ENCODE data around the gene SPATA21.

DNA sequence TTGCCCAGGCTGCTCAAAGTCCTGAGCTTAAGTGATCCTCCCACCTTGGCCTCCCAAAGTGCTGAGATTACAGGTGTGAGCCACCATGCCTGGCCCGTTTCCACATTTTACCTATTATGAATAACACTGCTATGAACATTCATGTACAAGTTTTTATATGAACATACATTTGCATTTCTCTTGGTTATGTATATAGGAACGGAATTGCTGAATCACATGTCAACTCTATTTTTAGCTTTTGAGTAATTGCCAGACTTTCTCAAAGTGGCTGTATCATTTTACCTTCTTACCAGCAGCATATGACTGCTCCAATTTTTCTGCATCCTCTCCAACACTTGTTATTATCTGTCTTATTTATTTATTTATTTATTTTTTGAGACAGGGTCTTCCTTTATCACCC lies 2.7 kb downstream of the SPATA21 start:
- TF ChIP-seq EZH2 (IDR thresholded peaks at IDR 0.05; ENCODE audit: insufficient read depth, poor library complexity, severe bottlenecking) (no peak), EZH2phosphoT487 (IDR thresholded peaks at IDR 0.05; ENCODE audit: insufficient read depth, low read depth) (no peak)
